Sigmoid colon (tissue), 7 donors: Measurements from ENCODE around the gene CLOCK. TPM values are rescaled to one million over a fixed set of nuclear protein-coding genes. Genes with fewer than 3 reads are reported as not detected.
"Not testable (repeated sequence)": the region's sequence is repeated elsewhere in the genome, so short reads cannot be mapped to it uniquely, and the experiment has no call there.

Experiments used
- DNase-seq: peaks from one replicate; pipeline ENCODE4 v3.0.0-alpha.2; 2019
- H3K27ac ChIP-seq, 4 donors: fragments of 200-600 bp; sonication (generic); one replicate each; pipeline ENCODE4 v1.5.1; 2016 to 2019; ENCODE audit warnings: mild to moderate bottlenecking in 1 of 4
- H3K27me3 ChIP-seq, 3 donors: fragments of 200-600 bp; sonication (generic); one replicate each; pipeline ENCODE4 v1.5.1; 2019; ENCODE audit warnings: mild to moderate bottlenecking in 1 of 3
- H3K36me3 ChIP-seq, 4 donors: fragments of 200-600 bp; sonication (generic); one replicate each; pipeline ENCODE4 v1.5.1; 2016 to 2019
- H3K4me1 ChIP-seq, 4 donors: fragments of 200-600 bp; sonication (generic); one replicate each; pipeline ENCODE4 v1.5.1; 2017 to 2019
- H3K4me3 ChIP-seq, 4 donors: fragments of 200-600 bp; sonication (generic); one replicate each; pipeline ENCODE4 v1.5.1; 2017 to 2019; ENCODE audit warnings: mild to moderate bottlenecking in 2 of 4, moderate library complexity in 1 of 4
- H3K9me3 ChIP-seq, 4 donors: fragments of 200-600 bp in 3 of 4; sonication (generic) in 3 of 4; one replicate each; pipeline versions ENCODE4 v1.5.1 to v1.6.1; 2013 to 2019
- CTCF ChIP-seq, 4 experiments: fragments of 450-650 bp in 3 of 4; fragments of 200-600 bp in 1 of 4; IDR thresholded peaks; one replicate each; pipeline ENCODE4 v1.5.1; 2016 to 2019; ENCODE audit warnings: antibody characterized with exemption in 4 of 4, mild to moderate bottlenecking in 3 of 4, moderate library complexity in 2 of 4
- EP300 ChIP-seq, 4 donors: sonication (generic); formaldehyde crosslinking; IDR thresholded peaks; one replicate each; pipeline ENCODE4 v1.6.1; 2017; ENCODE audit warnings: antibody characterized with exemption in 4 of 4
- POLR2A ChIP-seq, 2 donors: fragments of 450-650 bp; IDR thresholded peaks; one replicate each; pipeline ENCODE4 v1.6.1; 2016; ENCODE audit warnings: antibody characterized with exemption in 2 of 2, mild to moderate bottlenecking in 2 of 2, moderate library complexity in 2 of 2
- POLR2AphosphoS5 ChIP-seq, 4 donors: sonication (generic); formaldehyde crosslinking; IDR thresholded peaks; one replicate each; pipeline ENCODE4 v1.6.1; 2017; ENCODE audit warnings: antibody characterized with exemption in 4 of 4
- WGBS, 2 donors: extraction: QIAGEN DNeasy Blood & Tissue Kit; methylation state at CpG; one replicate each; pipeline ENCODE4 v1.1.7; 2013; 5-methylcytosine and 5-hydroxymethylcytosine counted together
- intact Hi-C: fragments of 100-400 bp; cut with DNase I; formaldehyde crosslinking; loops from one replicate; pipeline ENCODE4 v1.15.1; 2023
- polyA plus RNA-seq, 3 donors: library from polyadenylated mRNA; stranded (reverse); fragments of 200-250 nt; gene quantifications; one replicate each; pipeline ENCODE4 v1.2.3, GENCODE V29; 2013
- total RNA-seq, 4 donors: library from RNA; depleted of rRNA; stranded (reverse); fragments of >200 nt; gene quantifications; one replicate each; pipeline ENCODE4 v1.1.0, GENCODE V29; 2016
- donor health status: healthy with polysubstance abuse.
- donor health status: Bipolar disorder and iron deficiency.
- donor health status: healthy.

Gene CLOCK
- total and polyA plus RNA-seq, 7 donors = 2.4 to 27.5 (median 22.5) TPM

DNA sequence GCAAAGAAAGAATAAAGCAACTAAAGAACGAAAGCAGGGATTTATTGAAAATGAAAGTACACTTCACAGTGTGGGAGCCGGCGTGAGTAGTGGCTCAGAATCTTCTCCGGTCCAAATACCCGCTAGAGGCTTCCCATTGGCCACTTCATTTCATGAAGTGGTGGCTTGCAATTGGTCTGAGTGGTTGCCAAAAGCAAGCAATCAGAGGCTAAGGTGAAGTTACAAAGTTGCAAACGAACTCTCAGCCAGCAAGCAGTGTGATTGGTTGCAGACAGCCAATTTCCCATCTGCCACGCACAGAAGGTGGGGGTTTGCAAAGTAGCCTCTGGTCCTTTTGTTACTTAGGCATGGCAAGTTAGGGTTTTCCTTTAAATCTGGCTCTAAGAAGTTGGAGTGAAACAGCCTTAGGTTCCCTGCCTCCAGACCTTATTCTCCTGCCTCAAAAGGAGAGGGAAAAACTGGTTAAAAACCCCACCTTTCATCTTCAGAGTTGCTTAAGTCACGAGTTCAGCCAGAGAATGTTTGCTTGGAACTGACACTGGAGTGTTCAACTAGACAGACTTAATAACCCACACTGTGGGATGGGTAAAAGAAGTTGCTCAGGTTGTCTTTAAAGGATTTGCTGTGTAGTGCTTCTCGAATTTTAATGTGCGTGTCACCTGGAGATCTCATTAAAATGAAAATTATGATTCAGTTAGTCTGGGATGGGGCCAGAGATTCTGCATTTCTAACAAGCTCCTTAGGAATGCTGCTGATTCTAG lies 6.9 kb upstream of the CLOCK start:
- H3K4me1 ChIP-seq = peaks cover 0 to 15% (median 4%) of the 10 kb centered on the region in 4 donors

GRCh38 chr4:55551964-55552363 lies 5.3 kb upstream of the CLOCK start:
- intact Hi-C loops = loop anchor here (10.0 kb wide), 1 partner anchor 107 kb away; no protein-coding TSS in a partner anchor
- not testable (repeated sequence) for H3K4me3 ChIP-seq, H3K27me3 ChIP-seq, H3K27ac ChIP-seq, H3K36me3 ChIP-seq, H3K9me3 ChIP-seq, DNase-seq
- peaks cover 0 to 23% (median 8%) of the 10 kb centered on the region in 4 donors for H3K4me1 ChIP-seq
- 84 to 93% methylated on average over 6 of the region's 6 CpGs for WGBS, 2 donors

More for the DNA sequence above, 6.9 kb upstream of the CLOCK start:
- 72 to 75% methylated on average over 10 of the region's 10 CpGs for whole genome bisulfite sequencing, 2 donors
- Histone ChIP-seq H3K4me3 (peak overlapping the region; percentile 9 to 46 (median 37)), H3K36me3 (no peaks in the 10 kb centered on the region), H3K27me3 (no peaks in the 10 kb centered on the region), H3K9me3 (no peaks in the 10 kb centered on the region), H3K27ac (peak overlapping the region in 3 of 4 donors; percentile 61 to 80 (median 72))
- TF ChIP-seq POLR2AphosphoS5 (IDR thresholded peaks at IDR 0.05) (peak in 1 of 4 donors; percentile 42), EP300 (IDR thresholded peaks at IDR 0.05) (no peak)
- DNase-seq = peak; percentile 81
- intact Hi-C loops = loop anchor here (2.0 to 10.0 kb wide), 2 partner anchors 109 to 207 kb away; partner anchors contain the start of gene SRD5A3

DNA sequence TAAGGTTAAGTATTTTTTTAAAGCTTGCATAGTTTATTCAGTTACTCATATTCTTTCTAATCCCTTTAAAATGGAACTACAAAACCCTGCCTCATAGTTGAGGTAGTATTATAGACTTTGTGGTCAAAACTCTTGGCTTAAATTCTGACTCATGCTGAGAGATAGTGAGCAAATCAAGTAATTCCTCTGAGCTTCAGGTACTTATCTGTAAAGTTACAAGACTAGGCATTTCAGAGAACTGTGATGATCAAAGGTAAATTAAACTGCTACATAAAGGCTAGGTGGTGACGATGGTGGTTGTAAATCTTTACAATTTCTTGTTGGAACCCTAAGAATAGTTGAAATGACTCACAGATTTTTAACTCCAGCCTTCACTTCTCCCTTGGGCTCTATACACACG lies 3.2 kb upstream of the CLOCK start:
- no peaks in the 10 kb centered on the region for H3K9me3 ChIP-seq
- DNase-seq = no peak
- TF ChIP-seq CTCF (IDR thresholded peaks at IDR 0.05) (no peak), EP300 (IDR thresholded peaks at IDR 0.05) (no peak), POLR2AphosphoS5 (IDR thresholded peaks at IDR 0.05) (no peak), POLR2A (IDR thresholded peaks at IDR 0.05) (no peak)
- no peaks in the 10 kb centered on the region for H3K27me3 ChIP-seq
- H3K4me1 ChIP-seq = peaks cover 3 to 28% (median 13%) of the 10 kb centered on the region in 4 donors
- 19 to 50% methylated on average over 2 of the region's 2 CpGs for WGBS, 2 donors
- no peak overlapping the region for H3K27ac ChIP-seq
- intact Hi-C loops = loop anchor here (5.0 to 10.0 kb wide), 3 partner anchors 105 to 397 kb away; partner anchors contain the start of genes CEP135 and EXOC1
- H3K36me3 ChIP-seq = no peaks in the 10 kb centered on the region
- no peak overlapping the region for H3K4me3 ChIP-seq

DNA sequence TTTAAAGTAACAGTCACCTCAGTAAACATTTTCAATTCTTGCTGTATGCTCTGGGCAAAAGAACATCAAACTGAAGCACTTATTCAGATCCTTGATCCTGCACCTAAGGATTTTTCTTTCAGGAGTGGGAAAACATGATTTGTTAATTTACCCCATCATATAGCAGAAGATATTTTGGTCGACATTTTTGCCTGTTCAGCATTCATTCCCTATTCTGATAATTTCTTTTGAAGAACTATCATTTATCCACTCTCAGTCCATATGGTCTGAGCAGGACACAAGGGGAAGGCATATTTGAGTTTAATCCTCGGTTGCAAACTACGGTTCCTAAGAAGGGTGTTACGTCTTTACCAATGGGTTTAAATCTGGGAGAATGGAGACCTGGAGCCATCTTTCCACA lies 1.2 kb upstream of the CLOCK start:
- H3K4me1 ChIP-seq = peaks cover 3 to 26% (median 10%) of the 10 kb centered on the region in 4 donors
- DNase-seq = no peak
- TF ChIP-seq POLR2AphosphoS5 (IDR thresholded peaks at IDR 0.05) (no peak), POLR2A (IDR thresholded peaks at IDR 0.05) (no peak), CTCF (IDR thresholded peaks at IDR 0.05) (no peak), EP300 (IDR thresholded peaks at IDR 0.05) (no peak)
- 75 to 86% methylated on average over 4 of the region's 4 CpGs for WGBS, 2 donors
- H3K4me3 ChIP-seq = peak overlapping the region; percentile 61 to 98 (median 86)
- H3K36me3 ChIP-seq = no peaks in the 10 kb centered on the region
- H3K9me3 ChIP-seq = no peaks in the 10 kb centered on the region
- no peaks in the 10 kb centered on the region for H3K27me3 ChIP-seq
- H3K27ac ChIP-seq = peak overlapping the region; percentile 91 to 99 (median 98)
- intact Hi-C loops = loop anchor here (2.0 to 5.0 kb wide), 3 partner anchors 201 to 399 kb away; partner anchors contain the start of genes CEP135, EXOC1 and SRD5A3

GRCh38 chr4:55547466-55547770 lies 709 bp upstream of the CLOCK start:
- Histone ChIP-seq H3K27ac (peak overlapping the region; percentile 91 to 99 (median 98)), H3K4me1 (peaks cover 3 to 24% (median 10%) of the 10 kb centered on the region in 4 donors), H3K4me3 (peak overlapping the region; percentile 61 to 98 (median 86)), H3K36me3 (no peaks in the 10 kb centered on the region), H3K27me3 (no peaks in the 10 kb centered on the region), H3K9me3 (no peaks in the 10 kb centered on the region)
- intact Hi-C loops = loop anchor here (2.0 to 5.0 kb wide), 3 partner anchors 201 to 400 kb away; partner anchors contain the start of genes CEP135, EXOC1 and SRD5A3
- DNase-seq = peak; percentile 76
- TF ChIP-seq EP300 (IDR thresholded peaks at IDR 0.05) = no peak
- no peak for TF ChIP-seq CTCF (IDR thresholded peaks at IDR 0.05)
- peak in 1 of 4 donors; percentile 22 for TF ChIP-seq POLR2AphosphoS5 (IDR thresholded peaks at IDR 0.05)
- TF ChIP-seq POLR2A (IDR thresholded peaks at IDR 0.05) = no peak
- WGBS, 2 donors = 1 to 5% methylated on average over 10 of the region's 10 CpGs
